Left ventricle myocardium superior (tissue), 1 donor: ENCODE results near the gene NTN3. TPM values are rescaled to one million over a fixed set of nuclear protein-coding genes. Genes with fewer than 3 reads are reported as not detected.
A peak's percentile ranks its signal among the peaks of the same experiment; 100 is the strongest.
"Not testable (repeated sequence)": the region's sequence is repeated elsewhere in the genome, so short reads cannot be mapped to it uniquely, and the experiment has no call there.

Experiments
- ATAC-seq: fragments of 200-7000 bp; cut with Tn5 transposase; one replicate; pipeline ENCODE4 v1.9.1; 2020; ENCODE audit warnings: mild to moderate bottlenecking, moderate library complexity
- DNase-seq: peaks from one replicate; pipeline ENCODE4 v3.0.0-alpha.2; 2020
- intact Hi-C: fragments of 100-400 bp; cut with micrococcal nuclease; formaldehyde crosslinking; loops from one replicate; pipeline ENCODE4 v1.11.0; 2022
- total RNA-seq: library from RNA; stranded (reverse); fragmentation: NEBNext Ultra II Directional; extraction: Animal tissue kit (Norgen Biotek cat#: 25700); gene quantifications from one replicate; pipeline ENCODE4 v1.2.1, GENCODE V29; 2021
- donor health status: DM: no; HTN: yes; CAD: no; lungs with severe emphysema.

The NTN3 gene
- total RNA-seq, 1 donor from 2014 or later: 0.52 TPM

DNA sequence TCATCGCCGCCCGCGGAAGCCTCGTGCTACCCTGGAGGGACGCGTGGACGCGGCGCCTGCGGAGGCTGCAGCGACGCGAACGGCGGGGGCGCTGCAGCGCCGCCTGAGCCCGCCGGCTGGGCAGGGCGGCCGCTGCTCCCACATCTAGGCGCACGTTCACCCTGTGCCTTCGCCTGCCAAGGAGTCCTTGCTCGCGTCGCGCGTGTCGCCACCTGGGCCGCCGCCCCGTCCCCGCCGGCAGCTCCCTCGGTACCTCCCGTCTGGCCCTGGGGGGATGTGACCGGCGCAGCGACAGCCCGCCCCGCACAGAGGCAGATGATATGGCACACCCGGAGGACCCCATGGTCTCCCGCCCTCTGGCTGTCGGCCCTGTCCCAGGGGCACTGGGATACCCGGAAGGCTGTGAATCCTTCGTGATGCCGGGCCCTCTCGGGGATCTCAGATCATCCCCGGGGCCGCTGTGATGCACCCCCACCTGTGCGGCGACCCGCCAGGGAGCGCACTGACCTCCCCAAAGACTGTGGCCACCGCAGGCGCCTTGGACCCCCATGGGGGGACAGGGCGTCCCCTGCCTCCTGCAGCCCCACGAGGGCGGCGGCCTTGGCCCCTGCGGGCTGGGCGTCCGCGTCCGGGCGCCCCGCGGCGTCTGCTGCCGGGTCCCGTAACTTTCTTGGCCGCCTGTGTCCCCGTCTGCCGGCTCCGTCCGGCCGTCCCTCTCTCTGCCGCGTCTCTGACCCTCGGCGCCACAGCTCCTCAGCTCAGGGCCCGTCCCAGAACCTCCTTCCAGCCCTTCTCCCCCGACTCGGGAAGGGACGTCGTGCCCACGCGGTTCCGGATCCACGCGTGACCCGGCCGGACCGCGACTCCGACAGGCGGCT is 3.1 kb downstream of the NTN3 start:
- ATAC-seq (peak; percentile 79), DNase-seq (peak; percentile 80)
- intact Hi-C loops: no loop called here

- intact Hi-C loops: no loop called here
- ATAC-seq: peak; percentile 94
- DNase-seq: peak; percentile 94
Measured at GRCh38 chr16:2474877-2475412, 3.8 kb downstream of the NTN3 start, which contains the start of gene TBC1D24. Gene TBC1D24 (plus strand): TSS chr16:2475127. CDS start chr16:2496149, 21,022 bp downstream.

- DNase-seq: peak; percentile 47
- intact Hi-C loops: no loop called here
- no peak for ATAC-seq
Measured at GRCh38 chr16:2475413-2476344, 4.6 kb downstream of the NTN3 start.

DNA sequence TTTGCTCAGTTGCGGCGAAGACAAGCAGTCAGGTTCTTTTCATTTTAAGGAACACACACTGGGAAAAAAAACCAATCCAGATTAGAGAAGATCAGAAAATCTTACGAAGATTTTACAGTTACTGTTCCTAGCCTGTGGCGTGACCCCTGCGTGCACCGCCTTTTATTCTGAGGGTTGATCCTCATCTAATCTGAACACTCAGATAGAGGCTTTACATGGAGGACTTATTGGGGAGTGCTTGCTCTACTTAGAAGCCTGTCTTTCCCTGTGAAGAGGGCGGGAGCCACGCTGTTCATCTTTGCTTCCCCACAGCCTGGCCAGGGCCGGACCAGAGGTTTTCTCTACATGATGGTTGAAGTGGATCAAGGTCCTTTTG is 5.2 kb downstream of the NTN3 start:
- ATAC-seq (no peak), DNase-seq (no peak)
- intact Hi-C loops: no loop called here

DNA sequence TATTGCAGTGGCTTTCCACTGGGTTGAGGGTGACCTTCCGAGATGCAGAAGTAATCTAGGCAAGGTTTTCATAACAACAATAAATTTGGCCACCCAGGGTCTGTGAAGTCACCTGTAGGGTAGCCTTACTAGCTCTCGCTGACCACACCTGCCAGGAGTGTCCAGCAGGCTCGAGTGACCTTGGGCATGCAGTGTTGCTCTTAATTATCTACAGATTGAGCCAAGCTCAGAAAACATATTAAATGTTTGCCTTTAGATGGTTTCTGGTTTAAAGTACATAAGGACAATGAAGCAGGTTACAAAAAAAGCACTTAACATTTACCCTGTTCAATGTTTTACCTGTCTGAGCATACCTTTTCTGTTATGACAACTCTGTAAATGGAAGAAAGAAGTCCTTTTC is 5.6 kb downstream of the NTN3 start:
- ATAC-seq (no peak), DNase-seq (no peak)
- intact Hi-C loops: no loop called here

- DNase-seq: no peak
- no peak for ATAC-seq
- intact Hi-C loops: no loop called here
Measured at GRCh38 chr16:2477327-2477726, 6.2 kb downstream of the NTN3 start.

DNA sequence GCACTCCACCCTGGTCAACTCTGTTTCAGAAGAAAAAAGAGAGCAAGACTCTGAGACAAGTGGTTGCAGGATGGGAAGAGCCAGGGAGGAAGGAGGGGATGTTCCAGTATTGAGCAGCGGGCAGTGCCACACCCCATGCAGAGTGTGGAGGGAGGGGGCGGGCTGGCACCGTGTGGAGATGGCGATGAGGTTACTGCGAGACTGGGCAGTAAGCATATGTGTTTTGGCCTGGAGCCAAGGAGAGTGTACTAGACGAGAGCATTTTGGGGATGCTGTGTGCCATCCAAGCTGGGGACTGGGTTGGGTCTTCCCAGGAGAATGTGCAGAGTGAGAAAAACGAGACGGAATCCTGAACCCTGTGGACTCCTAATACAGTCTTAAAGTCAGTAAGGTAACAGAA is 7.2 kb downstream of the NTN3 start:
- intact Hi-C loops: no loop called here
- ATAC-seq: no peak
- DNase-seq: no peak

DNA sequence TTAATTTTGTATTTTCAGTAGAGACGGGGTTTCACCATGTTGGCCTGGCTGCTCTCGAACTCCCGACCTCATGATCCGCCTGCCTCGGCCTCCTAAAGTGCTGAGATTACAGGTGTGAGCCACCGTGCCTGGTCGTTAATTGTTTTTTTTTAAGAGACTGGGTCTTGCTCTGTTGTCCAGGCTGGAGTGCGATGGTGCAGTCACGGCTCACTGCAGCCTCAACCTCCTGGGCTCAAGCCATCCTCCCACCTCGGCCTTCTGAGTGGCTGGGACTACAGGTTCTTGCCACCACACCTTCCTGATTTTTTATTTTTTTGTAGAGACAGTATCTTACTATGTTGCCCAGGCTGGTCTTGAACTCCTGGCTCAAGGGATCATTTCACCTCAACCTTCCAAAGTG is 8.9 kb downstream of the NTN3 start:
- ATAC-seq, intact Hi-C loops, DNase-seq: not testable (repeated sequence)

GRCh38 chr16:2480948-2481347 is 9.9 kb downstream of the NTN3 start:
- no peak for DNase-seq
- intact Hi-C loops: no loop called here

GRCh38 chr16:2481676-2482075 is 10.6 kb downstream of the NTN3 start:
- DNase-seq: no peak
- ATAC-seq: no peak
- intact Hi-C loops: no loop called here

More at GRCh38 chr16:2480948-2481347, 9.9 kb downstream of the NTN3 start:
- no peak for ATAC-seq

- ATAC-seq (no peak), DNase-seq (peak; percentile 19)
- intact Hi-C loops: no loop called here
Measured at GRCh38 chr16:2482249-2482648, 11.2 kb downstream of the NTN3 start.

- intact Hi-C loops: no loop called here
- DNase-seq (peak; percentile 73), ATAC-seq (peak; percentile 64)
Measured at GRCh38 chr16:2482708-2483534, 11.8 kb downstream of the NTN3 start.

DNA sequence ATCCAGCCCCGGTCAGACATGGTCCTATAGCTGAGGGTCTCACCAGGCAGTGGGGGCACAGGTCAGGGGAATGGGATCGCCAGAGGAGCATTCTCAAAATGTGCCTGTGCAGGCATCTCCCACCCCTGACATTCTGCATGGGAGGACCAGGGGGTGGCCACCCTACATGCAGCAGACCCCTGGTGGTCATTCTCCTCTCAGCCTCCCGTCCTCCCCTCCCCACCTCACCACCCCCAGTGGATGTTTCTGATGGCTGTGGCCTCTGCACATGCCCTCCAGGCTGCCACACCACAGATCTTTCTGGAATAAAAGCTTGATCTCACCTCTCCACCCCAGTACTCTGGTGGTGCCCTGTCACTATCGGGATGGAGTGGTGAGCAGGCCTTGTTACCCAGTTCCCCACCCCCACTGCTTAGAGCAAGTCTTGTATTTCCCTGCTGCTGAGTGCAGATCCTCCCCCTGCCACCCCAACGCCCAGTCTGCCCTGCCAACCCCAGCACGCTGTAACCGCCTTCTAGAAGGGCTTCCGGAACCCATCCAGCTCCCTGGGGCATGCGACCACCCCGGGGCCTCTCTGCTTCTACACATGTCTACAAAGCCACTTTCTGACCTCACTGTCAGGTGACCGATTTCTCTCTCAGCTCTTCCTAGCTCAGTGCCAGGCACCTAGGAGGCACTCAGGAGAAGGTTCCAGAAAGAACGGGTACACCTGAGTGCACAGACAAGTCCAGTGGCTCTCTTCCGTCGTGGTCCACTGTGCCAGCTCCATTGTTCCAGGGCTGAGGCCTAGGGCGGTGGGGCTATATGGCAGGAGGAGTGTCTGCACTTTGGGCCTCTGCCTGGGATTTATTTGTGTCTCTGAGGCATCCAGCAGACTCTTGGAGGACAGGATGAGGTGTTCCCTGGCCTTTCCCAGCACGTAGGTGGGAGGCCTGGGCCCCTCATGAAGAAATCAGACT is 13.1 kb downstream of the NTN3 start:
- intact Hi-C loops: no loop called here

DNA sequence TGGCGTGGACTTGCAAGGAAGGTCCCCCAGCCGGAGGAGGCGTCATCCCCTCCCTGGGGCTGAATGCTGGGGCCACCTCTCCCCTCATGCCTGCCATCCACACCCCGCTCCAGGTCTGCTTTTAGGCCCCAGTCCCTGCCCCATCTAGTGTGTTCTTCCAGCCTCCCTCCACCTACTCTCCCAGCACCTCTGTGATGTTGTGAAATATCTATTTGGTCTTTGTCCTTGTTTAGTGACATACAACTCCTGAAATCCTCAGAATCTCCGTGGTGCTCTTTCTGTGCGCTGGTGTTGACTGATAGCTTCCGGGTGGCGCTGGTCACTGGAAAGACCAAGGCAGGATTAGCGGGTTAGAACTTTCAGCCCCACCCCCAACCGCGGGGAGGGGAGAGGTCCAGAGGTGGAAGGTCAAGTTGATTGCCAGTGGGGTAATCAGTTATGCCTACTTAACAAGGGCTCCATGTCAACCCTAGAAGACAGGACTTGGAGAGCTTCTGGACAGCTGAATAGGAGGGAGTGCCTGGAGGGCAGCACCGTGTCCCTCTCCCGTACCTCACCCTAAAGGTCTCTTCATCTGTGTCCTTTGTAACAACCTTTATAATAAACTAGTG is 13.9 kb downstream of the NTN3 start:
- intact Hi-C loops: no loop called here
- ATAC-seq: no peak
- peak; percentile 7 for DNase-seq

More for the DNA sequence above, 13.1 kb downstream of the NTN3 start:
- DNase-seq (peak; percentile 19), ATAC-seq (no peak)

DNA sequence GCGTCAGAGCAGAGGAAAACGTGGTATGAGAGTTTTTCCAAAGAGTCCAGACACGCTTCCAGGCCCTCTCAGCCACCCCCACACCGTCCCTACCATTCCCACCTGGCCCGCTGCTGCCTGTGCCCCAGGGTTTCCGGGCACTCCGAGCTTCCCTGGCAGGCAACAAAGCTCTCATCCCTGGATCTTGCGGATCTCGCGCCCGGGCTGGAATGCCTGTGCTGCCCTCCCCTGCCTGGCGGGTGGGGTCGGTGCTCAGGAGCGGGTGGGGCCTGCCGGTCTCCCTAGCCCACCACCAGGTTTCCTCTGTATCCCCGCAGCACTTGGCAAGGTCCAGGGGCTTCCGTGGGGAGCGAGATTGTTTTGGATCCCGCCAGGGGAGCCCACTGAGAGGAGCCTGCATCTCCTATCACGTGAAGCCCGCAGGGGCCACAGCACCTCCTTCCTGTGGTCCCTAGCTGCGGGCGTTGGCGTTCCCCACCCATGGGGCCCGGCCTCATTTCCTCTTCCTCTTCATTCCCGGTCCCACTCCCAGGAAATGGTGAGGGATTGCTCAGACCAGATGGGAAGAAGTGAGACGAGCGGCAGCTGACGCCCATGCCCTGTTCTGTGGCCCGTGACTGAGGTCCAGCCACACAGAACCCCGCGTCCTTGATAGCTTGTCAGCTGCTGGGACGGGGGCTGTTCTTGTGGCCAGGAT is 14.9 kb downstream of the NTN3 start:
- DNase-seq (peak; percentile 30), ATAC-seq (no peak)
- intact Hi-C loops: no loop called here

GRCh38 chr16:2486645-2487516 is 15.8 kb downstream of the NTN3 start:
- peak; percentile 75 for DNase-seq
- intact Hi-C loops: no loop called here
- peak; percentile 83 for ATAC-seq
